Peyer's patch (tissue), 4 donors: Measurements from ENCODE around the gene APOBEC3A. TPM values are rescaled to one million over a fixed set of nuclear protein-coding genes. Genes with fewer than 3 reads are reported as not detected.
A peak's percentile ranks its signal among the peaks of the same experiment; 100 is the strongest.

ENCODE experiments used
- DNase-seq, 3 donors: peaks; one replicate each; pipeline ENCODE4 v3.0.0-alpha.2; 2017 to 2019
- H3K27ac ChIP-seq, 4 donors: fragments of 200-600 bp; sonication (generic); one replicate each; pipeline ENCODE4 v1.5.1; 2016 to 2019
- H3K27me3 ChIP-seq, 2 donors: fragments of 200-600 bp; sonication (generic); one replicate each; pipeline ENCODE4 v1.5.1; 2019
- H3K36me3 ChIP-seq, 3 donors: fragments of 200-600 bp; sonication (generic); one replicate each; pipeline ENCODE4 v1.5.1; 2016 to 2019
- H3K4me1 ChIP-seq, 4 donors: fragments of 200-600 bp; sonication (generic); one replicate each; pipeline ENCODE4 v1.5.1; 2016 to 2019
- H3K4me3 ChIP-seq, 4 donors: fragments of 200-600 bp; sonication (generic); 1 replicate in 3 of 4; 2 replicates in 1 of 4; pipeline ENCODE4 v1.5.1; 2016 to 2019; ENCODE audit warnings: mild to moderate bottlenecking in 1 of 4
- H3K9me3 ChIP-seq, 4 donors: fragments of 200-600 bp; sonication (generic); one replicate each; pipeline ENCODE4 v1.5.1; 2016 to 2019; ENCODE audit warnings: mild to moderate bottlenecking in 1 of 4
- POLR2A ChIP-seq, 2 donors: fragments of 450-650 bp; IDR thresholded peaks; one replicate each; pipeline ENCODE4 v1.5.1; 2017; ENCODE audit warnings: antibody characterized with exemption in 2 of 2, mild to moderate bottlenecking in 2 of 2, moderate library complexity in 2 of 2
- total RNA-seq, 4 donors: library from RNA; depleted of rRNA; stranded (reverse); fragments of >200 nt; gene quantifications; one replicate each; pipeline ENCODE4 v1.1.0, GENCODE V29; 2016
- TF ChIP-seq, protein P1 (sequence below), 6 experiments: fragments of 450-650 bp in 4 of 6; fragments of 200-600 bp in 2 of 6; sonication (generic) in 1 of 6; IDR thresholded peaks; one replicate each; pipeline ENCODE4 v1.5.1; 2017 to 2019; ENCODE audit warnings: antibody characterized with exemption in 6 of 6, mild to moderate bottlenecking in 3 of 6, moderate library complexity in 1 of 6

The APOBEC3A gene
- total RNA-seq, 4 donors from 2014 or later = 9.1 TPM; not detected in 3

DNA sequence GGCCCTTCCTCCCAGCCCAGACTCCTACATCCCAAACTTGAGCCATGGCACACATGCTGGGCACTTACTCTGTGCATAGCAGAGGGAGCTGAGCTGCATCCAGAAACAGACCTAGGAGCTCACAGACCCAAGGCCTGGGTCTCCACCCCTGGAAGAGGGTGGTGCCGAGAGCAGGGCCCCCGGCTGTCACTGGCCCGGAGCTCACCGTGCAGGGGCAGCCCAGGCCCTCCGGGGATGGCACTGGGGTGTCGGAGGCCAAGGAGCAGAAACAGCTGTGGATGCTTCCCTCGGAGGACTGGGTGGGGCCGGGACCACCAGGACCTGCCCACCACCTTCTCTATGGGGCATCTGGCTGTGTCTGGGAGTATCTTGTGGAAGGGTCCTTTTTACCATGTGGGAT, 4.3 kb upstream of the APOBEC3A start:
- Histone ChIP-seq H3K9me3 (no peaks in the 10 kb centered on the region), H3K36me3 (no peaks in the 10 kb centered on the region), H3K27me3 (no peaks in the 10 kb centered on the region), H3K27ac (peak overlapping the region in 1 of 4 donors; percentile 56), H3K4me3 (no peak overlapping the region), H3K4me1 (peaks cover 0 to 7% (median 2%) of the 10 kb centered on the region in 4 donors)
- TF ChIP-seq, protein P1, sequence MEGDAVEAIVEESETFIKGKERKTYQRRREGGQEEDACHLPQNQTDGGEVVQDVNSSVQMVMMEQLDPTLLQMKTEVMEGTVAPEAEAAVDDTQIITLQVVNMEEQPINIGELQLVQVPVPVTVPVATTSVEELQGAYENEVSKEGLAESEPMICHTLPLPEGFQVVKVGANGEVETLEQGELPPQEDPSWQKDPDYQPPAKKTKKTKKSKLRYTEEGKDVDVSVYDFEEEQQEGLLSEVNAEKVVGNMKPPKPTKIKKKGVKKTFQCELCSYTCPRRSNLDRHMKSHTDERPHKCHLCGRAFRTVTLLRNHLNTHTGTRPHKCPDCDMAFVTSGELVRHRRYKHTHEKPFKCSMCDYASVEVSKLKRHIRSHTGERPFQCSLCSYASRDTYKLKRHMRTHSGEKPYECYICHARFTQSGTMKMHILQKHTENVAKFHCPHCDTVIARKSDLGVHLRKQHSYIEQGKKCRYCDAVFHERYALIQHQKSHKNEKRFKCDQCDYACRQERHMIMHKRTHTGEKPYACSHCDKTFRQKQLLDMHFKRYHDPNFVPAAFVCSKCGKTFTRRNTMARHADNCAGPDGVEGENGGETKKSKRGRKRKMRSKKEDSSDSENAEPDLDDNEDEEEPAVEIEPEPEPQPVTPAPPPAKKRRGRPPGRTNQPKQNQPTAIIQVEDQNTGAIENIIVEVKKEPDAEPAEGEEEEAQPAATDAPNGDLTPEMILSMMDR (IDR thresholded peaks at IDR 0.05) = no peak
- TF ChIP-seq POLR2A (IDR thresholded peaks at IDR 0.05) = no peak
- peak in 1 of 3 donors; percentile 44 for DNase-seq

DNA sequence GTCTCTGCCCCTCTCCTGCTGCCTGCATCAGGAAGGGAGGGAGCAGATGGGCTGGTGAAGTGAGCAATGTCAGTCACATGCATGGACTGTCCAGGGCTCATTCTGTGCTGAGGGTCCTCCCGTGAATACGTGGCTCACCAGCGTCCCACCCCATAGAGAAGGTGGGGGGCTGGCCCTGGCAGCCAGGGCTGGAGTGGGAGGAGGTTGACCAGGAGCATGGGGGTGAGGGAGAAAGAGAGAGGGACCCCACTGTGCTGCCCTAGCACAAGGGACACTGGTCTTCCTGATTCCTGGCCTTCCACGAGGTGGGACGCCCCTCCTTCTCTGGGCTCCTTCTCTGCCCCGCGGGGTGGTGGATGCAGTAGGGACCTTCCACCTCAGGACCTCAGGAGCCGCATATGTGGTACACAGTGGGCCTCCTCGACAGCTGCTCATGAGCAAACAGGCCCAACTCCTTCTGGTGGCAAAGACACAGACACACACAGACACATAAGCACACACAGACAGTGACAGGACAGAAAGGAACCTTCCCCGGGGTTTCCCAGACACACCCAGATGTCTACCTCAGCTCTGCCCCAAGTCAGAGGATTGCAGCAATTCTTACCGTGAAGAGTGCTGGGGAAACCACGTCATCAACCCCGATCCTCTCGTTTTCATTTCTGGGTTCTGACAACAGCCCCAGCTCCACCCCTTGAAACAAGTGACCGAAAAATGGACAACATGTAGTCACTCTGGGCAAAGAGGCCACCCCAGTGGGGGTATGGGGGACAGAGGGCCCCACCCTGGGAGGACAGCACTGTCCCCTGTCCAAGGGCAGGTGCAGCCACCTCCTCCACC, 3.6 kb upstream of the APOBEC3A start:
- TF ChIP-seq POLR2A (IDR thresholded peaks at IDR 0.05) = no peak
- TF ChIP-seq, protein P1 (IDR thresholded peaks at IDR 0.05) = no peak
- H3K4me1 ChIP-seq = peaks cover 0 to 7% (median 2%) of the 10 kb centered on the region in 4 donors
- H3K9me3 ChIP-seq = no peaks in the 10 kb centered on the region
- H3K27me3 ChIP-seq = no peaks in the 10 kb centered on the region
- H3K36me3 ChIP-seq = no peaks in the 10 kb centered on the region
- peak in 2 of 3 donors; percentile 54 to 68 for DNase-seq
- no peak overlapping the region for H3K4me3 ChIP-seq
- peak overlapping the region in 1 of 4 donors; percentile 56 for H3K27ac ChIP-seq

DNA sequence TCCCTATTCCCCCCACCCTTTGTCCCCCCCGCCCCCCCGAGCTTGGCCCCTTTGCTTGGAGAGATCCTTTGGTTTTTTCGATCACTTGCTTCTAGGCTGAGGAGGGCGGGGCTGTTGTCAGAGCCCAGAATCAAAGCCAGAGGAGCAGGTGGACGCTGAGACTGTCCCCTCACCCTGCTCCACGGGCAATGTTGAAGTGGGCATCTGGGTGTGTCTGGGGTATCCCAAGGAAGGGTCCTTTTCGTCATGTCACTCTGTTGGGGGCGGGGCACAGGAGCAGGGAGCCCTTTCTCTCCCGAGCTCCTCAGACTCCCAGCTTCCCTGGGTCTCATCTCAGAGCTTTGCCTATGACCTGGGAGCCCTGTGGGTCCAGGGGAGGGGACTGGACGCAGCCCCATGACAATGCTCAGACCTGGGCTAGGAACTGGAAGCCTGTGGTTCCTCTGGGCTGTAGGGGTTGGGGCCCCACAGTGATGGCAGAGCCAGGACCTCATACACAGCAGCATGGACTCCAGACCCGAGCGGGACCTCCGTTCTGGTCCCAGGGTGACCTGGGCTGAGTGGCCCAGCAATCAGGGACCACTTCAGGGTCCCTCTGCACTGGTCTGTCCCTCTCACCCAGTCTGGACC, 2.9 kb upstream of the APOBEC3A start:
- Histone ChIP-seq H3K4me1 (peaks cover 0 to 7% (median 2%) of the 10 kb centered on the region in 4 donors), H3K9me3 (no peaks in the 10 kb centered on the region), H3K36me3 (no peaks in the 10 kb centered on the region), H3K27ac (peak overlapping the region in 1 of 4 donors; percentile 56), H3K4me3 (no peak overlapping the region), H3K27me3 (no peaks in the 10 kb centered on the region)
- no peak for DNase-seq
- no peak for TF ChIP-seq POLR2A (IDR thresholded peaks at IDR 0.05)
- TF ChIP-seq, protein P1 (IDR thresholded peaks at IDR 0.05) = no peak

DNA sequence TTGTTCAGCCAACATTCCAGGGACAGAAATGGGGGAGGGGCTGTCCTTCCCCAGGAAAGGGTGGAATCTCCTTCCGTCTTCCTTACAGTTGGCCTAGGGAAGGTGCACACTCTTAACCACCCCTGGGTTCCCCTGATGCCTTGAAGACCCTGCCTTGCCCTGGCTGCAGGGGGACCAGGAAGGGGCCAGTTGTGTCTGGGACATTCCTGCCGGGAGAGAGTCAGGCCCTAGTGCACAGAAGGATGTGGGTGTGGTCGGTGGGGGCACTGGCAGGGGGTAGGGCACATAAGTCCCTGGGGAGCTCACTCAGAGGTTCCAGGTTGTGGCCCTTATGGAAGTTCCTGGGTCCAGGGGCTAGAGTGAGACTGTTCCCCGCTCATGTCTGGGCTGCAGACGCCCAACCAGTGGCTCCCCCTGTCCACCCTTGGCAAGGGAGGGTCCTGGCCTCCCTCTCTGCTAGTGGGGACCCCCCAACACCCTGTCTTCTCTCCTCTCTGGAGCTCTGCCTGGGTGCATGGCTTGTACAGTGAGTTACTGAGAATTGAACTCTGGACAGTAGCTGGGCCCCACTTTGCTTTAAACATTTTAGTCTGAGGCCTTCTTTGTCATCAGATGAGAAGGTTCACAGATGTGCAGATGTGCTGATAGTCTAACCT, 2.0 kb upstream of the APOBEC3A start:
- H3K9me3 ChIP-seq = no peaks in the 10 kb centered on the region
- no peak overlapping the region for H3K4me3 ChIP-seq
- peak in 1 of 3 donors; percentile 28 for DNase-seq
- no peak overlapping the region for H3K27ac ChIP-seq
- TF ChIP-seq, protein P1 (IDR thresholded peaks at IDR 0.05) = no peak
- TF ChIP-seq POLR2A (IDR thresholded peaks at IDR 0.05) = no peak
- no peaks in the 10 kb centered on the region for H3K36me3 ChIP-seq
- no peaks in the 10 kb centered on the region for H3K27me3 ChIP-seq
- H3K4me1 ChIP-seq = peaks cover 0 to 7% (median 2%) of the 10 kb centered on the region in 4 donors

DNA sequence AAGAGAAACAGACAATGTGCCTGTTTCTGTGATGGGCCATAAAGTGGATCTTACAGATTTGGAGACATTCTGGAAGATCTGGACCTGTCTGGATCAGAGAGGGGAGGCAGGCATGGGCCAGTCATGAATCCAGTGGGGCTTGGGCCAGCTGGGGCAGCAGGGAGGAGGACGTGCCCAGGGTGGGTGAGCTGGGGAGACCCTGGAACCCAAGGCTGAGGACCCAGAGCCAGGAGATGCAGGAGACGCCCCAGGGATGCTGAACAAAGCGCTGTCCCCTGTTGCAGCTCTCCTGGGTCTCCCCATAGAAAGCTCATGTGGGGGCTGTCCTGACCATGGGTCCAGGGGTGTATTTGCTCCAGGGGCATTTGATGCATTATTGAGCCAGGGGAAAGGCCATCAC, 1.5 kb upstream of the APOBEC3A start:
- TF ChIP-seq, protein P1 (IDR thresholded peaks at IDR 0.05) = no peak
- TF ChIP-seq POLR2A (IDR thresholded peaks at IDR 0.05) = no peak
- no peak overlapping the region for H3K4me3 ChIP-seq
- peaks cover 0 to 7% (median 2%) of the 10 kb centered on the region in 4 donors for H3K4me1 ChIP-seq
- no peaks in the 10 kb centered on the region for H3K9me3 ChIP-seq
- H3K27me3 ChIP-seq = no peaks in the 10 kb centered on the region
- H3K27ac ChIP-seq = no peak overlapping the region
- no peak for DNase-seq
- no peaks in the 10 kb centered on the region for H3K36me3 ChIP-seq
